PFSK-1 (cell line): ENCODE data around the gene EHD2.

Source experiments
- POLR2AphosphoS5 ChIP-seq: IDR thresholded peaks from 2 replicates; pipeline ENCODE4 v1.6.1; 2012; ENCODE audit warnings: low read depth, mild to moderate bottlenecking, control low read depth, low read length, moderate library complexity
- REST ChIP-seq, 2 experiments: IDR thresholded peaks; 2 replicates each; pipeline versions ENCODE4 v1.6.1 to v1.8.0; 2011 to 2012; ENCODE audit warnings: low read depth in 2 of 2, low read length in 2 of 2, control low read depth in 1 of 2, inconsistent platforms in 1 of 2, mild to moderate bottlenecking in 1 of 2, moderate library complexity in 1 of 2; ENCODE audit not compliant: insufficient read depth in 1 of 2
- SIN3A ChIP-seq: IDR thresholded peaks from 2 replicates; pipeline ENCODE4 v1.6.1; 2012; ENCODE audit warnings: mild to moderate bottlenecking, low read length, moderate library complexity, borderline replicate concordance; ENCODE audit not compliant: insufficient read depth
- TAF1 ChIP-seq: IDR thresholded peaks from 2 replicates; pipeline ENCODE4 v1.6.1; 2012; ENCODE audit warnings: low read length, control low read depth, borderline replicate concordance; ENCODE audit not compliant: insufficient read depth

- no peak for TF ChIP-seq POLR2AphosphoS5
- no peak for TF ChIP-seq TAF1
- no peak for TF ChIP-seq REST (IDR thresholded peaks at IDR 0.05; ENCODE audit: insufficient read depth in 1 of 2, low read depth in 2 of 2, low read length in 2 of 2)
- no peak for TF ChIP-seq SIN3A
Measured at GRCh38 chr19:47786566-47786965, 73.3 kb downstream of the EHD2 start.
